T-cell (primary cell): Measurements from ENCODE around the gene RTN4RL2. TPM values are rescaled to one million over a fixed set of nuclear protein-coding genes. Genes with fewer than 3 reads are reported as not detected.

Experiments used
- ATAC-seq, 4 experiments: fragments of 200-7000 bp in 3 of 4; fragments of 150-1000 bp in 1 of 4; cut with Tn5 transposase; replicated peaks in 1 of 4; 1 replicate in 3 of 4; 2 replicates in 1 of 4; pipeline ENCODE4 v1.10.0; 2021; ENCODE audit warnings: moderate library complexity in 3 of 4, mild to moderate bottlenecking in 2 of 4, moderate number of reproducible peaks in 1 of 4
- CTCF ChIA-PET, 2 donors: fragments of 300-600 bp; sonication (Branson Sonifier 250); formaldehyde crosslinking; loops; one replicate each; lab custom pipeline; 2022; ENCODE audit warnings: antibody characterized with exemption in 2 of 2; lab: Charles Lee
- POLR2A ChIA-PET, 2 donors: fragments of 300-600 bp; sonication (Branson Sonifier 250); formaldehyde crosslinking; loops; one replicate each; lab custom pipeline; 2022; ENCODE audit warnings: antibody characterized with exemption in 2 of 2; lab: Charles Lee
- DNase-seq, 35 experiments: peaks; one replicate each; pipeline versions ENCODE4 v3.0.0 to v3.0.0-alpha.2; 2013 to 2023
- H3K27ac ChIP-seq: one replicate; pipeline ENCODE4 v1.5.1; 2013; ENCODE audit warnings: low read length
- H3K27me3 ChIP-seq, 2 experiments: replicated peaks in 1 of 2; 1 replicate in 1 of 2; 2 replicates in 1 of 2; pipeline versions ENCODE4 v1.6.1 to v1.7.0; 2013; ENCODE audit warnings: low read length in 1 of 2, mixed read lengths in 1 of 2; ENCODE audit not compliant: control insufficient read depth in 2 of 2, insufficient read depth in 2 of 2; ENCODE audit errors: extremely low read depth in 1 of 2
- H3K36me3 ChIP-seq, 2 donors: 1 replicate in 1 of 2; 2 replicates in 1 of 2; pipeline versions ENCODE4 v1.6.1 to v1.7.0; 2013; ENCODE audit warnings: low read length in 1 of 2; ENCODE audit not compliant: control insufficient read depth in 2 of 2, insufficient read depth in 1 of 2; ENCODE audit errors: extremely low read depth in 1 of 2
- H3K4me1 ChIP-seq, 2 experiments: 1 replicate in 1 of 2; 2 replicates in 1 of 2; pipeline versions ENCODE4 v1.6.1 to v1.7.0; 2013; ENCODE audit warnings: low read length in 2 of 2, mixed read lengths in 1 of 2; ENCODE audit not compliant: insufficient read depth in 2 of 2, control insufficient read depth in 1 of 2; ENCODE audit errors: extremely low read depth in 1 of 2
- H3K4me3 ChIP-seq, 2 donors: 1 replicate in 1 of 2; 2 replicates in 1 of 2; pipeline versions ENCODE4 v1.5.1 to v1.7.0; 2013; ENCODE audit warnings: mild to moderate bottlenecking in 2 of 2, low read length in 1 of 2, moderate library complexity in 1 of 2; ENCODE audit not compliant: control insufficient read depth in 1 of 2; ENCODE audit errors: extremely low read depth in 1 of 2
- H3K9me3 ChIP-seq: 2 replicates; pipeline ENCODE4 v1.7.0; 2013
- H3K27ac Mint-ChIP-seq, 2 donors: one replicate each; pipeline ENCODE4 v1.8.0; 2020 to 2021; ENCODE audit warnings: mild to moderate bottlenecking in 2 of 2, mixed read lengths in 2 of 2
- H3K27me3 Mint-ChIP-seq, 2 donors: one replicate each; pipeline ENCODE4 v1.8.0; 2021 to 2022; ENCODE audit warnings: mixed read lengths in 2 of 2
- H3K36me3 Mint-ChIP-seq: one replicate; pipeline ENCODE4 v1.8.0; 2021; ENCODE audit warnings: mixed read lengths
- H3K4me1 Mint-ChIP-seq, 3 donors: one replicate each; pipeline ENCODE4 v1.8.0; 2020 to 2022; ENCODE audit warnings: mixed read lengths in 3 of 3, mild to moderate bottlenecking in 1 of 3
- H3K4me3 Mint-ChIP-seq, 3 donors: one replicate each; pipeline ENCODE4 v1.8.0; 2020 to 2022; ENCODE audit warnings: mild to moderate bottlenecking in 3 of 3, mixed read lengths in 3 of 3, moderate library complexity in 3 of 3
- H3K9me3 Mint-ChIP-seq, 3 donors: one replicate each; pipeline ENCODE4 v1.8.0; 2020 to 2022; ENCODE audit warnings: mixed read lengths in 3 of 3
- WGBS: methylation state at CpG from one replicate; pipeline ENCODE4 v1.1.5; 2013; ENCODE audit warnings: missing lambda C conversion rate; ENCODE audit not compliant: insufficient coverage; 5-methylcytosine and 5-hydroxymethylcytosine counted together
- total RNA-seq, 35 experiments: library from RNA in 6 of 35; stranded (reverse) in 6 of 35; fragments of 120-200 nt in 1 of 35; gene quantifications; one replicate each; pipeline versions ENCODE4 v1.2.1 to v1.2.4 and lab custom pipeline; 2013 to 2026

The RTN4RL2 gene
- total RNA-seq = 1 to 10 TPM in 1 of 5 donors, under 1 TPM in 4; 0.15 to 1.1 (median 0.29) TPM
- 0.17 TPM for total RNA-seq (2013)
- total RNA-seq (lab: John Stamatoyannopoulos, UW) = 0 to 0.45 (median 0.12) reads per million in 29 experiments

DNA sequence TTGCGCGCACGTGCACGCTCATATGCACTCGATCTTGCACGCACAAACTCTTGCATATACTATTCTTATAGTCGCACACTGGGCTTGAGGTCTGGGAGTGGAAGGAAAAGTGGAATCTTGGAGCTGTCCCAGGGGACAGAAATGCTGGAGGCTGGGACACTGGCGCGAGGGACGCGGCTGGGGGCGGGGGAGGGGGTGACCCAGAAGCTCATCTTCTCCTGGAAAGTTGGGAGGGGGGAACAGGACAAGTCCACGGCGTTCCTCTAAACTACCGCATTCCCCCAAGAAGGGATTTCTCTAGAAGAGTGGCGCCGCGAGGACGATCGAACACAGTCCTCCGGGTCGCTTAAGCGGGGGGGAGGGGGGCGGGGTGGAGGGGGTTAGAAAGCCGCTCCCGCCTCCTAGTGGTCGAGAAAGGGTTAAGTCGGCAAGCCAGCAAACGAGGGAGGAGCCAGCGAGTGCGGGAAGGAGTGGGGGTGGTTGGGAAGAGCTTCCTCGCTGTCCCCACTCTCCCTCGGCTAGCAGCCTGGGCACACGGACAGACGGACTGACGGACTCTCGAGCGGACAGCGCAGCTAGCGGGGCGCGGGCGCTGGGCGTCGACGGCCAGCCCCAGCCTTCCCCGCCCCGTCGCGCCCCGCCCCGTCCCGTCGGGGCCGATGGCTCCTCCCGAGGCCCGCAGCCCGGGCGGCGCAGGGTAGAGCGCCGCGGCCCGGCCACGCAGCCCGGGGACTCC, at the start of gene RTN4RL2:
RTN4RL2 (plus strand) TSS at position 507 of the 736 bp plus-strand sequence. CDS start 338 bp downstream, outside the sequence.
- no peaks in the 10 kb centered on the region for H3K36me3 ChIP-seq
- Mint-ChIP-seq H3K27me3 (peaks cover 33 to 42% of the 10 kb centered on the region in 2 donors), H3K4me1 (peaks cover 23 to 39% (median 31%) of the 10 kb centered on the region in 3 donors), H3K4me3 (peak within 1 kb of the TSS; percentile 72 to 97 (median 74)), H3K36me3 (no peaks in the 10 kb centered on the region), H3K27ac (peak within 1 kb of the TSS in 1 of 2 donors; percentile 17), H3K9me3 (no peaks in the 10 kb centered on the region)
- H3K4me1 ChIP-seq = peaks cover 14 to 44% of the 10 kb centered on the region in 2 experiments
- peak within 1 kb of the TSS; percentile 24 to 74 for H3K4me3 ChIP-seq
- under 1% methylated on average over 42 of the region's 66 CpGs for WGBS
- peak in 4 of 35 experiments; percentile 16 to 43 (median 23) for DNase-seq
- CTCF ChIA-PET = interaction anchor here (0.6 to 5.8 kb wide), 7 partner anchors 33 to 936 kb away, joined by 3 to 43 read pairs (median 4); no protein-coding TSS in a partner anchor
- no peaks in the 10 kb centered on the region for H3K9me3 ChIP-seq
- H3K27ac ChIP-seq = no peak within 1 kb of the TSS
- ATAC-seq = peak; percentile 38 to 57 (median 47)
- POLR2A ChIA-PET = interaction anchor here in 1 of 2 donors (0.7 kb wide), 1 partner anchor 167 kb away, joined by 4 read pairs; no protein-coding TSS in a partner anchor
- peaks cover 4 to 74% of the 10 kb centered on the region in 2 experiments for H3K27me3 ChIP-seq

- WGBS = 91% methylated on average over 4 of the region's 4 CpGs
- H3K4me1 Mint-ChIP-seq = no peaks in the 10 kb centered on the region
- no peak overlapping the region for H3K4me3 Mint-ChIP-seq
- no peaks in the 10 kb centered on the region for H3K9me3 Mint-ChIP-seq
- no peaks in the 10 kb centered on the region for H3K27me3 Mint-ChIP-seq
- Histone ChIP-seq H3K9me3 (no peaks in the 10 kb centered on the region), H3K4me1 (no peaks in the 10 kb centered on the region), H3K36me3 (peaks cover 15 to 59% of the 10 kb centered on the region in 2 donors), H3K27me3 (no peaks in the 10 kb centered on the region), H3K27ac (no peak overlapping the region), H3K4me3 (no peak overlapping the region)
- CTCF ChIA-PET = no interaction called here
- no peak for ATAC-seq
- POLR2A ChIA-PET = no interaction called here
- H3K27ac Mint-ChIP-seq = peak overlapping the region in 1 of 2 donors; percentile 14
- H3K36me3 Mint-ChIP-seq = peaks cover 66% of the 10 kb centered on the region
- DNase-seq = no peak
Observed at GRCh38 chr11:57413681-57414080, 46.6 kb upstream of the RTN4RL2 start.

DNA sequence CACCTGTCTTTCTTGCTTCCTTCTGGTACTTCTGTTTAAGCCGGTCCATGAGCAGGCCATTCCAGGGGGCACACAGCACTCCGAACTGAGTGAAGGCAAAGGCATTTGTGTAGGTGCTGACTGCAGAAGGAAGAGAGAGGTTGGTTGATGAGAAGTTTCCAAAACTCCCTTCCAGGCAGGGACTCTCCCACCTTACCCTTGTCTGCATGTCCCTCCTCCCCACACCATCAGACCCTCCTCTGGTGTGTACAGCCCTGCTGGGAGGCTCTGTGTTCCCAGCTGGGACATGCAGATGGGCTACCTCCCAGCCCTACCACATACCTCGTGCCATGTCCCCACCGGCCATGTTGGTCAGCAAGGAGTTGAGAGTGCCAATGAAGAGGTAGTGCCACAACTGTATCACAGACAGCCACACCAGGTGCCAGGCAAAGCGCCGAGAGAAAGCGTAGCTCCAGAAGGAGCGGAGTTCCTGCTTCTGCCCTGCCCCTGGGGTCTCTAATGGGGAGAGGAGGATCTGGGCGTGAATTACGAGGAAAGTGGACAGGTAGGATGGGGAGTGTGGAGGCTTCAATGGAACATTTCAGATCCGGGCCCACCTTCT, 45.6 kb upstream of the RTN4RL2 start:
- H3K4me1 ChIP-seq = no peaks in the 10 kb centered on the region
- H3K36me3 ChIP-seq = peaks cover 14 to 50% of the 10 kb centered on the region in 2 donors
- H3K27me3 Mint-ChIP-seq = no peaks in the 10 kb centered on the region
- no peaks in the 10 kb centered on the region for H3K27me3 ChIP-seq
- CTCF ChIA-PET = no interaction called here
- no peaks in the 10 kb centered on the region for H3K9me3 Mint-ChIP-seq
- no peak overlapping the region for H3K4me3 ChIP-seq
- H3K36me3 Mint-ChIP-seq = peaks cover 68% of the 10 kb centered on the region
- H3K9me3 ChIP-seq = no peaks in the 10 kb centered on the region
- H3K27ac ChIP-seq = no peak overlapping the region
- no peak overlapping the region for H3K27ac Mint-ChIP-seq
- 100% methylated on average over 3 of the region's 11 CpGs for WGBS
- no peak overlapping the region for H3K4me3 Mint-ChIP-seq
- DNase-seq = no peak
- no peaks in the 10 kb centered on the region for H3K4me1 Mint-ChIP-seq
- no peak for ATAC-seq
- POLR2A ChIA-PET = no interaction called here

- Histone ChIP-seq H3K27me3 (no peaks in the 10 kb centered on the region), H3K27ac (no peak overlapping the region), H3K9me3 (no peaks in the 10 kb centered on the region), H3K4me1 (peaks cover 0 to 6% of the 10 kb centered on the region in 2 experiments), H3K4me3 (no peak overlapping the region), H3K36me3 (peaks cover 11 to 53% of the 10 kb centered on the region in 2 donors)
- H3K4me1 Mint-ChIP-seq = no peaks in the 10 kb centered on the region
- ATAC-seq (no peak), DNase-seq (no peak)
- no peaks in the 10 kb centered on the region for H3K27me3 Mint-ChIP-seq
- H3K27ac Mint-ChIP-seq = no peak overlapping the region
- no peak overlapping the region for H3K4me3 Mint-ChIP-seq
- WGBS = 80% methylated on average over 1 of the region's 3 CpGs
- H3K36me3 Mint-ChIP-seq = peaks cover 64% of the 10 kb centered on the region
- POLR2A ChIA-PET = no interaction called here
- no peaks in the 10 kb centered on the region for H3K9me3 Mint-ChIP-seq
- CTCF ChIA-PET = interaction anchor here in 1 of 2 donors (0.6 kb wide), 1 partner anchor 8 kb away, joined by 4 read pairs; no protein-coding TSS in a partner anchor
Observed at GRCh38 chr11:57416436-57416835, 43.9 kb upstream of the RTN4RL2 start.

- H3K36me3 Mint-ChIP-seq = peaks cover 64% of the 10 kb centered on the region
- POLR2A ChIA-PET = no interaction called here
- H3K4me1 Mint-ChIP-seq = peaks cover 0 to 6% (median 0%) of the 10 kb centered on the region in 3 donors
- 97% methylated on average over 4 of the region's 4 CpGs for WGBS
- no peaks in the 10 kb centered on the region for H3K27me3 Mint-ChIP-seq
- no peak overlapping the region for H3K4me3 Mint-ChIP-seq
- DNase-seq (no peak), ATAC-seq (no peak)
- Histone ChIP-seq H3K4me1 (peaks cover 0 to 10% of the 10 kb centered on the region in 2 experiments), H3K36me3 (peaks cover 11 to 57% of the 10 kb centered on the region in 2 donors), H3K27ac (no peak overlapping the region), H3K4me3 (no peak overlapping the region), H3K27me3 (no peaks in the 10 kb centered on the region), H3K9me3 (no peaks in the 10 kb centered on the region)
- H3K27ac Mint-ChIP-seq = no peak overlapping the region
- no peaks in the 10 kb centered on the region for H3K9me3 Mint-ChIP-seq
- CTCF ChIA-PET = interaction anchor here in 1 of 2 donors (0.6 kb wide), 2 partner anchors 8 to 317 kb away, joined by 4 to 8 read pairs; no protein-coding TSS in a partner anchor
Observed at GRCh38 chr11:57417056-57417455, 43.3 kb upstream of the RTN4RL2 start.

- ChIA-PET POLR2A (no interaction called here), CTCF (interaction anchor here in 1 of 2 donors (0.6 kb wide), 1 partner anchor 75 kb away, joined by 3 read pairs; no protein-coding TSS in a partner anchor)
- Histone ChIP-seq H3K27ac (no peak overlapping the region), H3K27me3 (no peaks in the 10 kb centered on the region), H3K9me3 (no peaks in the 10 kb centered on the region), H3K4me1 (peaks cover 0 to 10% of the 10 kb centered on the region in 2 experiments), H3K4me3 (no peak overlapping the region), H3K36me3 (peaks cover 11 to 57% of the 10 kb centered on the region in 2 donors)
- no peaks in the 10 kb centered on the region for H3K27me3 Mint-ChIP-seq
- peaks cover 67% of the 10 kb centered on the region for H3K36me3 Mint-ChIP-seq
- H3K27ac Mint-ChIP-seq = no peak overlapping the region
- DNase-seq = no peak
- H3K9me3 Mint-ChIP-seq = no peaks in the 10 kb centered on the region
- H3K4me3 Mint-ChIP-seq = no peak overlapping the region
- no peak for ATAC-seq
- H3K4me1 Mint-ChIP-seq = peaks cover 7 to 16% (median 7%) of the 10 kb centered on the region in 3 donors
Observed at GRCh38 chr11:57418131-57418530, 42.2 kb upstream of the RTN4RL2 start.
